K562 (cell line): ENCODE results near the gene SERTAD2. TPM values are rescaled to one million over a fixed set of nuclear protein-coding genes. Genes with fewer than 3 reads are reported as not detected.

Source experiments
- ATF7 ChIP-seq: fragments of 450-650 bp; IDR thresholded peaks from 2 replicates; pipeline ENCODE4 v1.7.1; 2014; ENCODE audit warnings: mild to moderate bottlenecking, moderate library complexity
- BRCA1 ChIP-seq, 2 experiments: fragments of 450-650 bp in 1 of 2; sonication (generic) in 1 of 2; formaldehyde crosslinking in 1 of 2; IDR thresholded peaks; 2 replicates each; pipeline versions ENCODE4 v1.5.0 to v1.6.1; 2017 to 2020; ENCODE audit warnings: mild to moderate bottlenecking in 1 of 2, missing genetic modification reagents in 1 of 2
- CREM ChIP-seq: IDR thresholded peaks from 2 replicates; pipeline ENCODE4 v1.6.1; 2014; ENCODE audit warnings: antibody characterized with exemption, low read depth
- HNRNPK ChIP-seq: fragments of 200-400 bp; formaldehyde crosslinking; IDR thresholded peaks from one replicate; pipeline ENCODE4 v1.6.1; 2018; ENCODE audit warnings: mild to moderate bottlenecking, low read depth, low read length; ENCODE audit not compliant: poor library complexity, severe bottlenecking
- MCM5 ChIP-seq: fragments of 450-650 bp; IDR thresholded peaks from 2 replicates; pipeline ENCODE4 v1.6.1; 2016; ENCODE audit warnings: low read depth
- NRF1 ChIP-seq, 2 experiments: fragments of 450-650 bp; IDR thresholded peaks in 1 of 2; conservative IDR thresholded peaks in 1 of 2; 2 replicates each; pipeline ENCODE4 v1.6.1; 2014; ENCODE audit warnings: mild to moderate bottlenecking in 2 of 2
- PML ChIP-seq: IDR thresholded peaks from 2 replicates; pipeline ENCODE4 v1.6.1; 2012; ENCODE audit warnings: low read length, inconsistent platforms
- RBM34 ChIP-seq: fragments of 200-400 bp; formaldehyde crosslinking; IDR thresholded peaks from 2 replicates; pipeline ENCODE4 v1.6.1; 2018; ENCODE audit warnings: low read length, borderline replicate concordance; ENCODE audit not compliant: insufficient read depth
- SRF ChIP-seq, 2 experiments: fragments of 250-450, 450-650 bp in 1 of 2; sonication (Bioruptor Pico) in 1 of 2; sonication (generic) in 1 of 2; formaldehyde crosslinking; IDR thresholded peaks; 2 replicates each; pipeline versions ENCODE4 v1.5.0 to v1.5.1; 2020 to 2022; ENCODE audit warnings: mild to moderate bottlenecking in 1 of 2, missing genetic modification reagents in 1 of 2
- TOE1 ChIP-seq, 2 experiments: fragments of 450-650 bp in 1 of 2; sonication (generic) in 1 of 2; formaldehyde crosslinking in 1 of 2; IDR thresholded peaks; 2 replicates each; pipeline versions ENCODE4 v1.7.1 to v1.8.0; 2016 to 2022; ENCODE audit warnings: borderline replicate concordance in 2 of 2, mild to moderate bottlenecking in 2 of 2, antibody characterized with exemption in 1 of 2, inconsistent platforms in 1 of 2, low read depth in 1 of 2, missing genetic modification reagents in 1 of 2, moderate library complexity in 1 of 2
- ZBTB7A ChIP-seq: IDR thresholded peaks from 2 replicates; pipeline ENCODE4 v1.6.1; 2011; ENCODE audit warnings: low read depth, mild to moderate bottlenecking, low read length, moderate library complexity, borderline replicate concordance; ENCODE audit not compliant: control insufficient read depth
- ZNF3 ChIP-seq: fragments of 250-450 bp; sonication (Bioruptor Pico); IDR thresholded peaks from 2 replicates; pipeline ENCODE4 v1.5.0; 2021; ENCODE audit warnings: mild to moderate bottlenecking, moderate library complexity
- ZNF324 ChIP-seq: fragments of 250-450 bp; sonication (Bioruptor Pico); IDR thresholded peaks from 2 replicates; pipeline ENCODE4 v1.4.0; 2020; ENCODE audit warnings: mild to moderate bottlenecking
- ZNF436 ChIP-seq: fragments of 250-450, 450-650 bp; sonication (Bioruptor Pico); formaldehyde crosslinking; IDR thresholded peaks from 2 replicates; pipeline ENCODE4 v1.7.0; 2020; ENCODE audit warnings: mild to moderate bottlenecking
- polyA plus RNA-seq, 8 experiments: library from polyadenylated mRNA; depleted of rRNA in 4 of 8; stranded (reverse) in 5 of 8; unstranded in 3 of 8; fragments of >200 nt; fragmentation: Nextera tagmentation in 2 of 8; fragmentation: Illumina TruSeq in 1 of 8; extraction: Ambion mirVana in 2 of 8; extraction: Trizol in 1 of 8; gene quantifications; 2 replicates each; pipeline versions ENCODE4 v1.2.1 to v1.2.3, GENCODE V29; 2011 to 2014; ENCODE audit warnings: inconsistent platforms in 1 of 8, missing spikeins in 1 of 8
- total RNA-seq, 7 experiments: library from RNA; depleted of rRNA in 6 of 7; stranded (reverse); fragments of >200 nt in 6 of 7; fragmentation: Illumina TruSeq in 2 of 7; extraction: Trizol in 2 of 7; gene quantifications; 2 replicates each; pipeline versions ENCODE4 v1.2.1 to v1.2.3, GENCODE V29; 2011 to 2021; ENCODE audit warnings: low replicate concordance in 1 of 7
- TF ChIP-seq, protein P1 (sequence below), 2 experiments: fragments of 450-650 bp; formaldehyde crosslinking in 1 of 2; IDR thresholded peaks; 2 replicates each; pipeline versions ENCODE4 v1.4.0 to v1.6.1; 2014 to 2020; ENCODE audit warnings: mild to moderate bottlenecking in 2 of 2, borderline replicate concordance in 1 of 2, low read depth in 1 of 2

SERTAD2 gene
- total and polyA plus RNA-seq, 9 of the 15 experiments (the other 6 are each of a cell fraction or from before 2014, with no cell fraction given), result 3.0 to 12.5 (median 6.1) TPM

GRCh38 chr2:64654063-64654811 lies 524 bp upstream of the SERTAD2 start (continued):
- TF ChIP-seq, protein P1, sequence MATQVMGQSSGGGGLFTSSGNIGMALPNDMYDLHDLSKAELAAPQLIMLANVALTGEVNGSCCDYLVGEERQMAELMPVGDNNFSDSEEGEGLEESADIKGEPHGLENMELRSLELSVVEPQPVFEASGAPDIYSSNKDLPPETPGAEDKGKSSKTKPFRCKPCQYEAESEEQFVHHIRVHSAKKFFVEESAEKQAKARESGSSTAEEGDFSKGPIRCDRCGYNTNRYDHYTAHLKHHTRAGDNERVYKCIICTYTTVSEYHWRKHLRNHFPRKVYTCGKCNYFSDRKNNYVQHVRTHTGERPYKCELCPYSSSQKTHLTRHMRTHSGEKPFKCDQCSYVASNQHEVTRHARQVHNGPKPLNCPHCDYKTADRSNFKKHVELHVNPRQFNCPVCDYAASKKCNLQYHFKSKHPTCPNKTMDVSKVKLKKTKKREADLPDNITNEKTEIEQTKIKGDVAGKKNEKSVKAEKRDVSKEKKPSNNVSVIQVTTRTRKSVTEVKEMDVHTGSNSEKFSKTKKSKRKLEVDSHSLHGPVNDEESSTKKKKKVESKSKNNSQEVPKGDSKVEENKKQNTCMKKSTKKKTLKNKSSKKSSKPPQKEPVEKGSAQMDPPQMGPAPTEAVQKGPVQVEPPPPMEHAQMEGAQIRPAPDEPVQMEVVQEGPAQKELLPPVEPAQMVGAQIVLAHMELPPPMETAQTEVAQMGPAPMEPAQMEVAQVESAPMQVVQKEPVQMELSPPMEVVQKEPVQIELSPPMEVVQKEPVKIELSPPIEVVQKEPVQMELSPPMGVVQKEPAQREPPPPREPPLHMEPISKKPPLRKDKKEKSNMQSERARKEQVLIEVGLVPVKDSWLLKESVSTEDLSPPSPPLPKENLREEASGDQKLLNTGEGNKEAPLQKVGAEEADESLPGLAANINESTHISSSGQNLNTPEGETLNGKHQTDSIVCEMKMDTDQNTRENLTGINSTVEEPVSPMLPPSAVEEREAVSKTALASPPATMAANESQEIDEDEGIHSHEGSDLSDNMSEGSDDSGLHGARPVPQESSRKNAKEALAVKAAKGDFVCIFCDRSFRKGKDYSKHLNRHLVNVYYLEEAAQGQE (IDR thresholded peaks at IDR 0.05; ENCODE audit: borderline replicate concordance), result peak; percentile 89
- TF ChIP-seq, protein P1 (CRISPR knock-in tag; IDR thresholded peaks at IDR 0.05; ENCODE audit: low read depth), result no peak
- TF ChIP-seq CREM (peak; percentile 23; the same call in 1 of the 2 replicates), ZNF324 (no peak), ZNF436 (no peak), SRF (CRISPR knock-in tag; IDR thresholded peaks at IDR 0.05) (no peak; a peak in 1 of 4 replicates), TOE1 (IDR thresholded peaks at IDR 0.05; ENCODE audit: borderline replicate concordance) (no peak), TOE1 (CRISPR knock-in tag; IDR thresholded peaks at IDR 0.05; ENCODE audit: borderline replicate concordance, low read depth) (no peak), ZBTB7A (peak; percentile 83), HNRNPK (no peak), ZNF3 (CRISPR knock-in tag) (no peak), MCM5 (no peak), BRCA1 (IDR thresholded peaks at IDR 0.05) (no peak), BRCA1 (CRISPR knock-in tag; IDR thresholded peaks at IDR 0.05) (no peak), ATF7 (peak; percentile 67), PML (no peak; the same call in 1 of the 2 replicates), RBM34 (no peak), NRF1 (conservative IDR thresholded peaks at IDR 0.05 in 1 of 2, IDR thresholded peaks at IDR 0.05 in 1 of 2) (peak in 1 of 2 experiments; percentile 4; a peak in 1 of 4 replicates)
